Measurements from ENCODE around the gene ARHGEF25. TPM values are rescaled to one million over a fixed set of nuclear protein-coding genes. Genes with fewer than 3 reads are reported as not detected.

ARHGEF25 gene
- total and polyA plus RNA-seq, 2 donors: 2.0 to 8.5 TPM

DNA sequence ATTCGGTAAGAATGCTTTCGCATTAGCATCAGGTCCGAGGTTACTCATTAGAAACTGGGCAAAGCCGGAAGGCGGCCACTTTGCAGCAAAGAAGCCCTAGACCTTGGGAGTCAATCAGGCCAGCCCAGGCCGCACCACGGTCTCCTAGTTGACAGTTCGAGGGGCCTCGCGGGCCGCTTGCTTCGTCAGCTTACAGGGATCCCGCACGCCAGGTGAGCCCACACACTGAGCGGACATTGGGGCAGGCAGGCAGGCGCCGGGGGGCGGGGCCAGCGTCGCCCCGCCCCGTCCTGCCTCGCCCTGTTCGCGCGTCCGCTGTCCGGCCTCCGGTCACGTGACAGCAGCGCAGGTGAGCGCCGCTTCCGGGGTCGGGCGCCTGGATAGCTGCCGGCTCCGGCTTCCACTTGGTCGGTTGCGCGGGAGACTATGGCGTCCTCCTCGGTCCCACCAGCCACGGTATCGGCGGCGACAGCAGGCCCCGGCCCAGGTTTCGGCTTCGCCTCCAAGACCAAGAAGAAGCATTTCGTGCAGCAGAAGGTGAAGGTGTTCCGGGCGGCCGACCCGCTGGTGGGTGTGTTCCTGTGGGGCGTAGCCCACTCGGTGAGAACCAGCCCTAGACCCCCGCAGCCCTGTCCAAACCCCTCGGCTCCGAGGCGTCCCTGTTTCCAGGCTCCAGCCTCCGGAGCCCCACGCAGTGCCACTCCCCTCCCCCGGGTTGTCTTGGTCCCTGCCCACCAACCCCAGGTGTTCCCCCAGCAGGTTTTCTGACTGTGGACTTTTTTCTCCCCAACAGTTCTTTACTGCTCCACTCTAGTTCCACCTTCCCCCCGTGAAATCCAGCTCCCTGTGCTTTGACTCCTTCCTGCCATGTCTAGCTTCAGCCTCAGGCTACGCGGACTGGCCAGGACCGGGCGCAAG is 20.1 kb upstream of the ARHGEF25 start, which contains the start of gene PIP4K2C:
PIP4K2C (plus strand) TSS at position 329 of the 918 bp plus-strand sequence; CDS start at position 427, 98 bp downstream.
- Histone ChIP-seq H3K27ac (ENCODE audit: low read depth in 1 of 2, low read length in 1 of 2) (peak within 1 kb of the TSS; percentile 30 to 75), H3K4me1 (ENCODE audit: control insufficient read depth in 2 of 2, insufficient read depth in 2 of 2, low read length in 2 of 2) (peaks cover 15% of the 10 kb centered on the region in 2 donors), H3K27me3 (ENCODE audit: control insufficient read depth in 2 of 2, insufficient read depth in 1 of 2, low read length in 1 of 2) (peaks cover 5 to 36% of the 10 kb centered on the region in 2 donors), H3K4me3 (ENCODE audit: low read length in 2 of 2) (peak within 1 kb of the TSS; percentile 75 to 90), H3K9me3 (ENCODE audit: control insufficient read depth in 2 of 2, insufficient read depth in 1 of 2, low read length in 1 of 2) (peaks cover 0 to 4% of the 10 kb centered on the region in 2 donors), H3K36me3 (ENCODE audit: control insufficient read depth in 2 of 2, insufficient read depth in 2 of 2, low read length in 1 of 2) (peaks cover 6 to 8% of the 10 kb centered on the region in 2 donors)
- DNase-seq (ENCODE audit: low read depth in 6 of 9, low spot score in 9 of 9): peak in 7 of 9 donors; percentile 52 to 81 (median 65)
- 2% methylated on average over 69 of the region's 69 CpGs for WGBS

DNA sequence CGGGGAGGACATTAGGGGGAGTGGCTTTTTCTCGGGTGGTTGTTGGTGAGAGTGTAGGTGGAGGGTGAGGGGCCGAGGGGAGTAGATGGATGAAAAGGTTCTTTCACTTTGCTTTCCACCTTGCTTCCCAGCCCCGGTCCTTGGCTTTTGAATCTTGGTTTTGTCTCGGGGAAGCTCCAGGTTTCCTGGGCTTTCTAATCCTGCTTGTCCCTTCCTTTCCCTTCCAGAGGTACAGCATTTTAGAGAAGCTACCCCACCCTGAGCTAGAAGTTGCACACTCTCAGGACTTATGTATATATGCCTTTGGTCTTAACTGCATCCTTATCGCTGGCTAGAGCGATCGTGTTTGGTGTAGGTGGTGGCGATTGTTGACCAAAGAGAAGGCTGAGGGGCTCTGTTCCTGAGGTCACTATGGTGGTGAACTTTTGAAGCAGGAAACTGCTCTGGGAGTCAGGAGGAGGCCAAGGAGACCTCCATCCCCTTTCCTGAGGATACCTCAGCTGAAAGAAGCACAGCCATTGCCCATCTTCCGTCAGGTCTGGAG is 19.4 kb upstream of the ARHGEF25 start:
- H3K4me1 ChIP-seq (ENCODE audit: control insufficient read depth in 2 of 2, insufficient read depth in 2 of 2, low read length in 2 of 2): peaks cover 15% of the 10 kb centered on the region in 2 donors
- peaks cover 6 to 13% of the 10 kb centered on the region in 2 donors for H3K36me3 ChIP-seq (ENCODE audit: control insufficient read depth in 2 of 2, insufficient read depth in 2 of 2, low read length in 1 of 2)
- H3K9me3 ChIP-seq (ENCODE audit: control insufficient read depth in 2 of 2, insufficient read depth in 1 of 2, low read length in 1 of 2): peaks cover 0 to 4% of the 10 kb centered on the region in 2 donors
- 65% methylated on average over 10 of the region's 10 CpGs for WGBS
- no peak for DNase-seq (ENCODE audit: low read depth in 6 of 9, low spot score in 9 of 9)
- peaks cover 4 to 29% of the 10 kb centered on the region in 2 donors for H3K27me3 ChIP-seq (ENCODE audit: control insufficient read depth in 2 of 2, insufficient read depth in 1 of 2, low read length in 1 of 2)
- peak overlapping the region; percentile 75 to 90 for H3K4me3 ChIP-seq (ENCODE audit: low read length in 2 of 2)
- H3K27ac ChIP-seq (ENCODE audit: low read depth in 1 of 2, low read length in 1 of 2): no peak overlapping the region

- H3K27me3 ChIP-seq (ENCODE audit: control insufficient read depth in 2 of 2, insufficient read depth in 1 of 2, low read length in 1 of 2): peaks cover 0 to 21% of the 10 kb centered on the region in 2 donors
- H3K27ac ChIP-seq (ENCODE audit: low read depth in 1 of 2, low read length in 1 of 2): no peak overlapping the region
- no peak overlapping the region for H3K4me3 ChIP-seq (ENCODE audit: low read length in 2 of 2)
- peaks cover 6 to 21% of the 10 kb centered on the region in 2 donors for H3K36me3 ChIP-seq (ENCODE audit: control insufficient read depth in 2 of 2, insufficient read depth in 2 of 2, low read length in 1 of 2)
- H3K9me3 ChIP-seq (ENCODE audit: control insufficient read depth in 2 of 2, insufficient read depth in 1 of 2, low read length in 1 of 2): peaks cover 0 to 4% of the 10 kb centered on the region in 2 donors
- no peak for DNase-seq (ENCODE audit: low read depth in 6 of 9, low spot score in 9 of 9)
- H3K4me1 ChIP-seq (ENCODE audit: control insufficient read depth in 2 of 2, insufficient read depth in 2 of 2, low read length in 2 of 2): peaks cover 15% of the 10 kb centered on the region in 2 donors
- 98% methylated on average over 2 of the region's 2 CpGs for WGBS
Measured at GRCh38 chr12:57592551-57593165, 18.6 kb upstream of the ARHGEF25 start.

GRCh38 chr12:57593187-57593586 is 18.0 kb upstream of the ARHGEF25 start:
- DNase-seq (ENCODE audit: low read depth in 6 of 9, low spot score in 9 of 9): no peak
- Histone ChIP-seq H3K4me1 (ENCODE audit: control insufficient read depth in 2 of 2, insufficient read depth in 2 of 2, low read length in 2 of 2) (peaks cover 15% of the 10 kb centered on the region in 2 donors), H3K4me3 (ENCODE audit: low read length in 2 of 2) (no peak overlapping the region), H3K36me3 (ENCODE audit: control insufficient read depth in 2 of 2, insufficient read depth in 2 of 2, low read length in 1 of 2) (peaks cover 6 to 25% of the 10 kb centered on the region in 2 donors), H3K27me3 (ENCODE audit: control insufficient read depth in 2 of 2, insufficient read depth in 1 of 2, low read length in 1 of 2) (peaks cover 0 to 16% of the 10 kb centered on the region in 2 donors), H3K9me3 (ENCODE audit: control insufficient read depth in 2 of 2, insufficient read depth in 1 of 2, low read length in 1 of 2) (peaks cover 0 to 4% of the 10 kb centered on the region in 2 donors), H3K27ac (ENCODE audit: low read depth in 1 of 2, low read length in 1 of 2) (no peak overlapping the region)
- 98% methylated on average over 4 of the region's 4 CpGs for WGBS

GRCh38 chr12:57600395-57600794 is 10.8 kb upstream of the ARHGEF25 start:
- Histone ChIP-seq H3K4me3 (ENCODE audit: low read length in 2 of 2) (no peak overlapping the region), H3K27me3 (ENCODE audit: control insufficient read depth in 2 of 2, insufficient read depth in 1 of 2, low read length in 1 of 2) (peaks cover 0 to 5% of the 10 kb centered on the region in 2 donors), H3K27ac (ENCODE audit: low read depth in 1 of 2, low read length in 1 of 2) (no peak overlapping the region), H3K4me1 (ENCODE audit: control insufficient read depth in 2 of 2, insufficient read depth in 2 of 2, low read length in 2 of 2) (peaks cover 18 to 19% of the 10 kb centered on the region in 2 donors), H3K36me3 (ENCODE audit: control insufficient read depth in 2 of 2, insufficient read depth in 2 of 2, low read length in 1 of 2) (peaks cover 36 to 56% of the 10 kb centered on the region in 2 donors), H3K9me3 (ENCODE audit: control insufficient read depth in 2 of 2, insufficient read depth in 1 of 2, low read length in 1 of 2) (no peaks in the 10 kb centered on the region)
- no peak for DNase-seq (ENCODE audit: low read depth in 6 of 9, low spot score in 9 of 9)
- 92% methylated on average over 2 of the region's 2 CpGs for WGBS

DNA sequence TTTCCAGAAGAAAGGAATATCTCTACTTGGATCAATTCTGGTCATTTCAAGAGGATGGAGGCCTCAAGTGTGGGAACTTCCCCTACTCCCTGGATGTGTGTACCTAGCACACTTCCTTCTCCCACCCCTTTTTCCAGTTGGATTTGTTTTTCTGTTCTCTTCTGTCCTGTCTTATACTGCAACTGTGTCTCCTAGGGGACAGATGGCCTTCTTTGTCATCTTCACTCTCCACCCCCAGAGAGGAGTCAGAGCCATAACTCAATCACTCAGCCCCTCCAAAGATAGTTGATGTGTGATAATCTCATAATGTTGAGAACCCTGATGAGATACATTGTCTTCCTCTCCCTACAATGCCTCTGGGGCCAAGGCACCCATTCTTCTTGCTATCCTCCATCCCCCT is 8.7 kb upstream of the ARHGEF25 start:
- H3K27me3 ChIP-seq (ENCODE audit: control insufficient read depth in 2 of 2, insufficient read depth in 1 of 2, low read length in 1 of 2): peaks cover 0 to 5% of the 10 kb centered on the region in 2 donors
- H3K27ac ChIP-seq (ENCODE audit: low read depth in 1 of 2, low read length in 1 of 2): no peak overlapping the region
- no peaks in the 10 kb centered on the region for H3K9me3 ChIP-seq (ENCODE audit: control insufficient read depth in 2 of 2, insufficient read depth in 1 of 2, low read length in 1 of 2)
- peaks cover 24 to 26% of the 10 kb centered on the region in 2 donors for H3K4me1 ChIP-seq (ENCODE audit: control insufficient read depth in 2 of 2, insufficient read depth in 2 of 2, low read length in 2 of 2)
- DNase-seq (ENCODE audit: low read depth in 6 of 9, low spot score in 9 of 9): no peak
- no peak overlapping the region for H3K4me3 ChIP-seq (ENCODE audit: low read length in 2 of 2)
- H3K36me3 ChIP-seq (ENCODE audit: control insufficient read depth in 2 of 2, insufficient read depth in 2 of 2, low read length in 1 of 2): peaks cover 43 to 46% of the 10 kb centered on the region in 2 donors

DNA sequence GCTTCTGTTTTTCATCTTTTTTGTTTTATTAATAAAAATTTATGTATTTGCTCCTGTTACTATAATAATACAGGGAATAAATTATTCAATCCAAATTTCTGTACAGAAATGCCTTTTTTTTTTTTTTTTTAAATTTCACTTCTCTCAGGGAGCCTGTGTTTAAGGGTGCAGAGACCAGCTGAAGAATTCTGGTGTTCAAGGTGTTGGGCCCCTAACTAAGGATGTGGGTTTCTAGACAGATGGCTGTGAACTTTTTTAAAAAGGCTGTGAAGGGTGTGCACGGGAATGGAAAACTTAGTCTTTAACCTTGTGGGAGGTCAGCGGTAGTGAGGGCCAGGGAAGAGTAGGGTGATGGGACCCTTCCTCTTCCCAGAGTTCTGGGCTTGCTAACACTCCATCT is 7.9 kb upstream of the ARHGEF25 start:
- H3K27me3 ChIP-seq (ENCODE audit: control insufficient read depth in 2 of 2, insufficient read depth in 1 of 2, low read length in 1 of 2): peaks cover 0 to 6% of the 10 kb centered on the region in 2 donors
- 44% methylated on average over 2 of the region's 2 CpGs for WGBS
- H3K4me3 ChIP-seq (ENCODE audit: low read length in 2 of 2): no peak overlapping the region
- peak in 1 of 9 donors; percentile 68 for DNase-seq (ENCODE audit: low read depth in 6 of 9, low spot score in 9 of 9)
- H3K27ac ChIP-seq (ENCODE audit: low read depth in 1 of 2, low read length in 1 of 2): peak overlapping the region; percentile 6 to 38
- no peaks in the 10 kb centered on the region for H3K9me3 ChIP-seq (ENCODE audit: control insufficient read depth in 2 of 2, insufficient read depth in 1 of 2, low read length in 1 of 2)
- peaks cover 24 to 26% of the 10 kb centered on the region in 2 donors for H3K4me1 ChIP-seq (ENCODE audit: control insufficient read depth in 2 of 2, insufficient read depth in 2 of 2, low read length in 2 of 2)
- peaks cover 41 to 45% of the 10 kb centered on the region in 2 donors for H3K36me3 ChIP-seq (ENCODE audit: control insufficient read depth in 2 of 2, insufficient read depth in 2 of 2, low read length in 1 of 2)

- peak overlapping the region; percentile 38 to 62 for H3K27ac ChIP-seq (ENCODE audit: low read depth in 1 of 2, low read length in 1 of 2)
- DNase-seq (ENCODE audit: low read depth in 6 of 9, low spot score in 9 of 9): peak in 1 of 9 donors; percentile 20
- peaks cover 24 to 26% of the 10 kb centered on the region in 2 donors for H3K4me1 ChIP-seq (ENCODE audit: control insufficient read depth in 2 of 2, insufficient read depth in 2 of 2, low read length in 2 of 2)
- peaks cover 43 to 49% of the 10 kb centered on the region in 2 donors for H3K36me3 ChIP-seq (ENCODE audit: control insufficient read depth in 2 of 2, insufficient read depth in 2 of 2, low read length in 1 of 2)
- peaks cover 0 to 8% of the 10 kb centered on the region in 2 donors for H3K27me3 ChIP-seq (ENCODE audit: control insufficient read depth in 2 of 2, insufficient read depth in 1 of 2, low read length in 1 of 2)
- H3K4me3 ChIP-seq (ENCODE audit: low read length in 2 of 2): peak overlapping the region; percentile 72 to 86
- WGBS: 54% methylated on average over 6 of the region's 6 CpGs
- no peaks in the 10 kb centered on the region for H3K9me3 ChIP-seq (ENCODE audit: control insufficient read depth in 2 of 2, insufficient read depth in 1 of 2, low read length in 1 of 2)
Measured at GRCh38 chr12:57603815-57604453, 7.3 kb upstream of the ARHGEF25 start.
